ENCODE results near the gene UBALD1.

GRCh38 chr16:4606354-4606753 is 8.3 kb downstream of the UBALD1 start:
- TF ChIP-seq POLR2A (IDR thresholded peaks at IDR 0.05; ENCODE audit: low read length) = no peak
- TF ChIP-seq GATA1 (IDR thresholded peaks at IDR 0.05; ENCODE audit: low read depth, low read length) = no peak

All from erythroblast (primary cell).